SIG-M5 treated with dmso at 0.1 percent for 504 hours (cell line): ENCODE results near the gene ITIH4.
"Not testable (repeated sequence)": the region's sequence is repeated elsewhere in the genome, so short reads cannot be mapped to it uniquely, and the experiment has no call there.

ENCODE experiments used
- DNase-seq: peaks from one replicate; lab custom pipeline; 2025; ENCODE audit not compliant: unreplicated experiment; lab: John Stamatoyannopoulos, UW

The ITIH4 gene

DNA sequence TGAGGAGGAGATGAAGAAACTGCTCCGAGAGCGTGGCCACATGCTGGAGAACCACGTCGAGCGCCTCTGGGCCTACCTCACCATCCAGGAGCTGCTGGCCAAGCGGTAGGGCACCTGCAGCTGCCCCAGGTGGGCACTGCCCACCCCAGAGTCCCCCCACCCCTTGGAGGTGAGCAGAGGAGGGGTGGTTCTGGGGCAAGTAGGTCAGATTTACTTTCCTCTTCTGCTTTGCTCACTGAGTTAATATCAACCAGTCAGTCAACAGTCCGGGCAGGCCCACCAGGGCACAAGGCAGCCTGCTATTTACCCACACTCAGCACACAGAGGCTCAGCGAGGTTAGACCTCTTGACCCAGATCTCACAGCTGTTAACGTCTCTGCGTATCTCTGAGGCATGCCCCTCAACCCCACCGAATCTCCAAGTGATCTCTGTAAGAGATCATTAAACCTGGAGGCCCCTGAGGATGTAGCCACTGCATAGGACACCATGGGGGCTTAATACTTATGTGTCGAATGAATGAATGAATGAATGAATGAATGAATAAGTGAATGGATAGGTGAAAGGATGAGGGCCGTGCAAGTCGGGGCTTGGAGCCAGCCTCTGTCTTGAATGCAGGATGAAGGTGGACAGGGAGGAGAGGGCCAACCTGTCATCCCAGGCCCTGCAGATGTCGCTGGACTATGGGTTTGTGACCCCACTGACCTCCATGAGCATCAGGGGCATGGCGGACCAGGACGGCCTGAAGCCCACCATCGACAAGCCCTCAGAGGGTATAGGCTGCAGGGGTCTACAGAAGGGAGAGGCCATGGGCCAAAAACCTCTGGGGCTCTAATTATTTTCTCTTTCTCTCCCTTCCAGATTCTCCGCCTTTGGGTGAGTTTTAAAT is 43.9 kb downstream of the ITIH4 start:
- DNase-seq: no peak

DNA sequence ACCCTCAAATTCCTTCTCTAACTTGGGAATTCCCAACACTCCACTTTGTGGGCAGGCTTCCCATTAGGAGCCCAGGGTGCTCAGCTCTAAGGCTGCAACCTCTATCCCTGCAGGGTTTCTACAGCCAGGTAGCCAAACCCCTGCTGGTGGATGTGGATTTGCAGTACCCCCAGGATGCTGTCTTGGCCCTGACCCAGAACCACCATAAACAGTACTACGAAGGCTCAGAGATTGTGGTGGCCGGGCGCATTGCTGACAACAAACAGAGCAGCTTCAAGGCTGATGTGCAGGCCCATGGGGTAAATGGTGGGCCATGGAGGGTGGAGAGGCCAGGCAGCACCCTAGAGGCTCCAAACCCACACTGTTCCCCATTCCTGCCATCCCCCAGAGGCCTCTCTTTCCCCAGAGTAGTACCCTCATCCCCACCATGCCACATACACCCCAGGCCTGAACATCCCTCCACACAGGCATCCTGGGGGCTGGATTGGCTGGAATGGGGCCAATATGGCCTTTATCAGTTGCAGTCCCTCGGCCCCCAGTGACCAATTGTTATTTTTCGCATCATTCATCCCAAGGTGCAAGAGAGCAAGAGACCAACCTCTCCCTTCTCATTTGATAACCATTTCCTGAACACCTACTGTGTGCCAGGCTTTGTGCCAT is 45.4 kb downstream of the ITIH4 start:
- no peak for DNase-seq

DNA sequence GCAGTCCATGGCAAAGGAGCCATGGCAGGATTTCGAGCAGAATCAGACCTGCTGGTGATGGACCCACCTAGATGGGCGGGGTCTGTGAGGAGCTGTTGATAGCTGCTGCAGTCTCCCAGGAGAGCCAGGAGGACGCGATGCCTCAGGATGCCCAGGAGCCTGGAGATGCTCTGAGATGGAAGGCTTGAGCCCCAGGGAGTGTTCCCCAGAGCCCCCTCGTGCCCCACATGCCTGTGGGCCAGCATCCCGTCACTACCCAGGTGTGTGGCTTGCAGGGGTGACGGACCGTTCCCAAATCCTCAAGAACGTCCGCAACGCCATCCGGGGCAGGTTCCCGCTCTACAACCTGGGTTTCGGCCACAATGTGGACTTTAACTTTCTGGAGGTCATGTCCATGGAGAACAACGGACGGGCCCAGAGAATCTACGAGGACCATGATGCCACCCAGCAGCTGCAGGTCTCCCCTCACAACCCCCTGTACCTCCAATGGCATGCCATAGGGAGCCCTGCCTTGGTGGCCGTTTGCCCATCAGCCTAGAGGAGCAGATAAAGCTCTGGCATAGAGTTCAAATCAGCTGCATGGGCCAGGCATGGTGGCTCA is 46.4 kb downstream of the ITIH4 start:
- no peak for DNase-seq

DNA sequence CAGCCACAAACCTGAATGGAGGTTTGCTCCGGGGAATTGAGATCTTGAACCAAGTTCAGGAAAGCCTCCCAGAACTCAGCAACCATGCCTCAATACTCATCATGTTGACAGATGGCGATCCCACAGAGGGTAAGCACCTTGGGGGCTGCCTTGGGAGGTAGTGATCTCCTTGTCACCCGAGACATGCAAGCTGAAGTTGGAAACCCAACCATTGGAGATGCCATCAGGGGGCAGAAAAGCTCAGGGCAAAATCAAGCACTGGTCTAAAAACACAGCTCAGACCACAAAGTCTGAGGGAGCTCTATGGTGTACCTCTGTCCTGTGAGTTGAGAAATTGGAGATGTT is 47.3 kb downstream of the ITIH4 start:
- DNase-seq: no peak

DNA sequence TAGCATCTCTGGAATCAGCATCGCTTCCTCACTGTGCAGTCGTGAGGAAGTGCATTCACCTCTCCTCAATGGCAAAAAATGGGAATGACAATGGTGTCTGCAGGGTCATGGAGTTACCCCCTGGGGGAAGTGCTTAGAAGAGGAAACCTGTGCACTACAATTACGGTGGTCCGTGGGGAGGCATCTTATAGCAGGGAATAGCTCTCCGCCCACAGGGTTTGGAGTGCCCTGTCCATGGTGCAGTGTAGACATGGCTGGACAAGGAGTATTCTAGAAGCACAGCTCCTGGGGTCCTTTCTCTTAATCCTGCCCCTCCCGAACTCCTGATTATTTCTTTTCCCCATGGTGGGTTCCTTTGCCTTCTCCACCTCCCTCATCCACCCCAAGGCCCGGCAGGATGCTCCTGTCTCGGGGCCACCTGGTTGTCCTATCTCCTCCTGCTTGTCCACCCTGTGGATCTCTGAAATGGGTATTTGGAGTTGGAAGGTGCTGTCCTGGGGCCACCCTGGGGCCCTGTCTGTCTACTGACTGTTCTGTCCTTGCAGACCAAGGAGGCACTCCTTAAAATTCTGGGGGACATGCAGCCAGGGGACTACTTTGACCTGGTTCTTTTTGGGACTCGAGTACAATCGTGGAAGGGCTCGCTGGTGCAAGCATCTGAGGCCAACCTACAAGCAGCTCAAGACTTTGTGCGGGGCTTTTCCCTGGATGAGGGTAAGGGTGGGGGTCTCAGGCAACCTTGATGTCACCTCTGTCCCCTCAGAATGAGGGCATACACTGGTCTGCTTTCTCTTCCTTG is 47.9 kb downstream of the ITIH4 start:
- DNase-seq: no peak

DNA sequence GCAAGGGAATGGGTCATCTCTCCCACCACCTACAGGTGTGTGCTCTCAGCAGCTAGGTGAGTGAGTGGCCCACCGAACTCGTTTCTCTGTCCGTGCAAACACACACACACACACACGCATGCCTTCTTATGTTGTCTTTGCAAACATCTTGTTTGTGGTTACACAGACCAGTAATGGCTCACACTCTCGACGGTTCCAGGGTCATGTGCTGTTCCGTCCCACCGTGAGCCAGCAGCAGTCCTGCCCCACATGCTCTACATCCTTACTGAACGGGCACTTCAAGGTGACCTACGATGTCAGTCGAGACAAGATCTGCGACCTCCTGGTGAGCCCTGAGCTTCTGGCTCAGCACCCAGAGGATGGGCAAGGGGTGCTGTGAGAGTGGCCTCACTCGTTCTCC is 48.7 kb downstream of the ITIH4 start:
- no peak for DNase-seq

DNA sequence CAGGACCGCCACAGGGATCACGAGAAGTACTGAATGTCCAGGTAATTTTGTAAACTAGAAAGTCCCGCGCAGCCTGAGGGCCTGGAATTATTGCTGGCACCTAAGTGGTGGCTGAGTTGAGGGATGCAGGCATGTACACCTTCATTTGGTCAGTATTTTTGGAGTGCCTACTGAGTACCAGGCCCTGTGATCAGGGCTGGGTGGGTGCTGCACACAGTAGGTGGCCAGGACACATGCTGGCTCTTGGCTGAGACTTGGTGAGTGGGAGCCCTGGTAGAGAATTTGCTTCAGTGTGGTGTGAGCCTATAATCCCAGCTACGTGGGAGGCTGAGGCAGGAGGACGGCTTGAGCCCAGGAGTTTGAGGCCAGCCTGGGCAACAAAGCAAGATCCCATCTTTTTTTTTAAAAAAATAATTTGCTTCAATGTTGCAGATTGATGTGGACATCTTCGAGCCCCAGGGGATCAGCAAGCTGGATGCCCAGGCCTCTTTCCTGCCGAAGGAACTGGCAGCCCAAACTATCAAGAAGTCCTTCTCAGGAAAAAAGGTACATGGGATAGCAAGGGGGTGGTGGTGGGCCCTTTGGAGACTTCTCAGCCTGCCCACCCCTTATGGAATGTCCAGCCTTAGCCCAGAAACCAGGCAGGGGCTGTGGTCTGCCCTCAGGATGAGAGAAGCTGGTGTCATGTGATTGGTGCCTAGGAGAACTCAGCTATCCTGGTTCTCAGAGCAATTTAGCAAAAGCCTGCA is 50.5 kb downstream of the ITIH4 start:
- no peak for DNase-seq

DNA sequence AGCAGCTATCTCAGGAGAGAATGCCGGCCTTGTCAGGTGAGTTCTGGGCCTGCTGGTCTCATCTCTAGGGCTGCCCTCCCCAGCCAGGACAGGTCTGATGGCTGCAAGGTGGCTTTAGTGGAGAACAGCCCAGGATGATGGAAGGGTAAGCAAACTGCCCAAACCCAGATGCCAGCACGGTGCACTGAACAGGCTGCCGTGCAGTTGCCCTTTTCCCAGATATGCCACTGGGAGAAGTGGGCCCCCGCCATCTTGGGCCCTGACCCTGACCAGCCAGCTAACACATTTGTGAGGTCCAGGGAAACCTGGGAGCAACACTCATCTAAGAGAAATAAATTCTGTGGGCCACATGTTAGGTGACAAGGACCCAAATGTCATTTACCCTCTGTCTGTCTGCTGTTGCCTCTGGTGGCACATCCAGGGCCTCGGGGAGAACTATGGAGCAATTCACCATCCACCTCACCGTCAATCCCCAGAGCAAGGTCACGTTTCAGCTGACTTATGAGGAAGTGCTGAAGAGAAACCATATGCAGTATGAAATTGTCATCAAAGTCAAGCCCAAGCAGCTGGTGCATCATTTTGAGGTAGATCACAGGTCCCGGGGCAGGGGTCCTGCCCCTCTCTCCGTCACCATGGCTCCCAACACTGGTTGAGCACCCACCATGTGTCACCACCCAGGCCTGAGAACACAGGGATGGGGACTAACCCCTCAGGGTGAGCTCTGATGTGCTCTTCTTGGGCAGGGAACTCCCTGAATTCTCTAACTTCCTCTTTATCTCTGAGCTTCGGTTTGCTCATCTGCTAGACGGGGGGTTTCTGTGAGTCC is 51.2 kb downstream of the ITIH4 start:
- DNase-seq: peak; percentile 85

DNA sequence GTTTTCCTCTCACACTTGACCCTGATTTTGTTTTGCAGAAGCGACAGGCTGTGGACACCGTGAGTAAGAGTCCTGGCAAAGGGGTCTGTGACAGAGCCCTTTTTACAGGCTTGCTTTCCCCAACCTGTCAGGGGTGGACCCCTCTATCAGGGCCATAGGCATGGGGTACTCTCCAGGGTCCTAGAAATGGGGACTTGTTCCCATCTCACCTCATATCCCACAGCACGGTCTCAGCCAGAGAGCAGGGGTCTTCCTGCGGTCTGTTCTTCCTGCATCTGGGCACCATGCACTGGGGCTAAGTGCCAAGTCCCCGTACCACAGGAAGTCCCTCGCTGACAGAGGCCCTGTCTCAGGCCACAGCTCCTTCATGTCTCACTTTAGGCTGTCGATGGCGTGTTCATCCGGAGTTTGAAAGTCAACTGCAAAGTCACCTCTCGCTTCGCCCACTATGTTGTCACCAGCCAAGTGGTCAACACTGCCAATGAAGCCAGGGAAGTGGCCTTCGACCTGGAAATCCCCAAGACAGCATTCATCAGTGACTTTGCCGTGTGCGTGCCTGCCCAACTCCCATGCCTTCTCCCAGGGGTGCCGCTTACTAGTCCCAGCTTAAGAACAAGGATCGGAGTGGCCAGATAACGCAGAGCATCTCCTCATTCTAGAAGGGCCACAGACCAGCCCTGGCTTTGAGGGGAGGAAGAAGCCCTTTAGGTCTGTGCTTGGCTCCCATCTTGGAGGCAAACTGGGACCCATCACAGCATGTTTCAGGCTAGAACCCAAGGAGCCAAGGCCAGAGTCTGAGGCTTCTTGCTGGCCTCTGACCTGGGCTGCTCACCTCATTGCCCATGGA is 52.3 kb downstream of the ITIH4 start:
- DNase-seq: no peak

DNA sequence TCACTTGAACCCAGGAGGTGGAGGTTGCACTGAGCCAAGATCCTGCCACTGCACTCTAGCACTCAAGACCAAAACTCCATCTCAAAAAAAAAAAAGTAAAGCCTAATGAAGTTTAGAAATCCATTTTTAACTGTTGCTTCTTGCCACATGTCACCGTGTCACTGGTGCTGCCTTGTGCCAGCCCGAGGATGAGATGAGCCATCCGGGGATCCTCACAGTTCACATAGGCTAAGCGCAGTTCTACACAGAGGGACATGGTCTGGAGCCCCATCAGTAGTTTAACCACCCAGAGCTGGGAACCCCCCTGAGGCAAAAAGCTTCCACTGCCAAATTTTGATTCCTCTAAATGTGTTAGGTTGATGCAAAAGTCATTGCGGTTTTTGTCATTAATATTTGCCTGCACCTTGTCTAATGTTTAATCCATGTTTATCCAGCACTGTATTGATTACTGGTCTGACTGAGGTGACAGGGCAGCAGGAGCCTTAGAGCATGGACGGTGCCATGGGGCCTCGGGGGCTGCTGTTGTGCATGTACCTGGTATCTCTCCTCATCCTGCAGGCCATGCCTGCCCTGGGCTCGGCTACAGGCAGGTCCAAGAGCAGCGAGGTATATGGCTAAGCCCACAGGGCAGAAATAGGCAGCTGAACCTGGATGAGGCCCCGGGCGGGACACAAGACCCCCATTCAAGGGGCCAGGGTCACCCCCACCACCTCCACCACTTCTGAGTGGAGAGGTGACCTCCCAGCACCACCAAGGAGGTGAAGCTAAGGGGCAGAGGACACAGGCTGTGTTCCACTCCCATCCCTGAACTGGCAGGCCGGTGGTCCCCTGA is 53.1 kb downstream of the ITIH4 start, which contains the start of gene ITIH1:
ITIH1 (plus strand) TSS at position 473 of the 832 bp plus-strand sequence; CDS start at position 490, 17 bp downstream.
- DNase-seq: no peak

DNA sequence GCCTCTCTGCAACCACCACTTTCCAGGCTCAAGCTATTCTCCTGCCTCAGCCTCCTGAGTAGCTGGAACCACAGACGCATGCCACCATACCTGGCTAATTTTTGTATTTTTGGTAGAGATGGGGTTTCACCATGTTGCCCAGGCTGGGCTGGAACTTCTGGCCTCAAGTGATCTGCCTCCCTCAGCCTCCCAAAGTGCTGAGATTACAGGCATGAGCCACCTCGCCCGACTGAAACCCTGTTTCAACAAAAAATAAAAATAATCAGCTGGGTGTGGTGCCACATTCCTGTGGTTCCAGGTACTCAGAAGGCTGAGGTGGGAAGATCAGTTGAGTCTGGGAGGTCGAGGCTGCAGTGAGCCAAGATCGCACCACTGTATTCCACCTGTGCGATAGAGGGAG is 54.0 kb downstream of the ITIH4 start:
- DNase-seq: not testable (repeated sequence)

DNA sequence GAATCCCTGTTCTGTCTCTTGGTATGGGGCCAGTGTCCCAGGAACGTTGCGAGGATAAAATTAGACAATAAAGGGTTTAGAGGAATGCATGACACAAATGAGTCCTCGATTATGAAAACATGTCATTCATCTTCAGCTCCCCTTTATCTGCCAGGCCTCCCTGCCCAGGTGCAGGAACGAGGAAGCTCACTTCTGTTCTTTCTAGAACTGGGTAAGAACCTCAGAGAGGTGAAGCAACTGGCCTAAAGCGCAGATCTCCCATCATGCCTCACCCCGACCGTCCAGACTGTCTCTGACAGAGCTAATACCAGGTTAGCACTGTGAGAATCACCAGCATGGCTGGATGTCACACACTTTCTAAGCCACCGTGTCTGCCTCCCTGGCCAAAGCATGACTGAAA is 54.6 kb downstream of the ITIH4 start:
- no peak for DNase-seq

DNA sequence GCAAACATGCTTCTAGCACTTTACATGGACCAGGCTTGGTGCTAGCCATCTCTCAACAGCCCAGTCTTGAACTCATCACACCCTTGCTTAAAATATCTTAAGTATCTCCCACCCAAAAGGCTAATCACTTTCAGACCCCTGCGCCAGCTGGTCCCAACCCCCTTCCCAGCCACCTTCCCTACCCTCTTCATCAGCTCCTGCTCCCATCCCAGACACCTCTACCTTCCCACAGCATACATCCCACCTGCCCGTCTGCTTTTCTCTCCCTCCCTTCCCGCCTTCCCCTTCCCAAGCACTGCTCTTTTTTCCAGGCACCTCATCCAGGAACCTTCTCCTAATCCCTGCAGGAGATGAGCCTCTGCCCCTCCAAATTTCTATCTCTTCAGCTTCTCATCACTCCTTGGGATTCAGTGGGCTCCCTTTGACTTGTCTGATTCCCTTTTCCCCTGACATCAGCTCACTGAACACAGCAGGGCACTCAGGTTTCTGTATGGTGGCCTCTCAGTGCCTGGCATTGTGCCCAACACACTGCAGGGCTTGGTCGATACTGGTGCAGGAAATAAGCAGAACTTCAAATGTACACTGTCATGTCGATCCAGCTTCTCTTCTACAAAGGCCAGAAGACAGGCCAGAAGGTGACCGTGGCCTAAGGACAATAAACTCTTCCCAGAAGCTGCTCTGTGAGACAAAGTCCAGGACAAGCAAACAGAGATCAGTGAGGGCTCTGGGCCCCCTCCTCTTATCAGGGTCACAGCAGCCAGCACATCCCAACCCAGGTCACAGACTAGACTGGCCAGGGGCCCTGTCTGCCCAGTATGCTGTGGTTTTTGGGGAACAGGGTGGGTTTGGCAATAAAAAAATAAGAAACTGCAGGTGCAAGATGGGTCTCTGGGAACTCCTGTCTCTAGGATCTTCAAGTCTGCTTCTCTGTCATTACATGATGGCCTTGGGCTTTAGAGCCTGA is 55.3 kb downstream of the ITIH4 start:
- DNase-seq: no peak

DNA sequence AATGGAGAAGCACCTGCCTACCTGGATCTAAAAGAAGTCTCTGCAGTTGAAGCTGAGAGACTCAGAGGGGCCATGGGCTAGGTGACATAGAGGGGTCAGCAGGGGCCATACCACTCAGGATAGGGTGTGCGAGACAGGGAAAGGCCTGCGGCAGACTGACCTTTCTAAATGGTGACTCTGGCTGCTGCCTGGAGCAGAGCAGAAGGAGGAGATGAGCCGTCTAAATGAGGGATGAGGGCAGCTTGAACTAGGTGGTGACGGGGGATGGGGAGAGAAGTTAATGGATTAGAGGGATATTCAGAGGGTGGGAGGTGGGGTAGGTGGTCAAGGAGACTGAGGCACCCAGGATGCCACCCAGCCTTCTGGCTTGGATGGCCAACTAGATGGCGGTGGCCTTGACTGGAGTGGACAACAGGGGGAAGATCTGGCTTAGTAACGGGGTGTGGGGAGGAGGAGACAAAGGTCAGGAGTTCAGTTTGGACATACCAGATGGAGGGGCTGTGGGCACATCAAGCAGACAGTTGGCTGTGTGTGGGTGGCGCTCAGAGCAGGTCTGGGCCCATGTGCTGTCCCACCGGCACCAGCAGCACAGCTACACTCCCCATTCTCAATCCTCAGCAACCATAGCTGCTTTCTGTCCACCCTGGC is 56.3 kb downstream of the ITIH4 start:
- no peak for DNase-seq

DNA sequence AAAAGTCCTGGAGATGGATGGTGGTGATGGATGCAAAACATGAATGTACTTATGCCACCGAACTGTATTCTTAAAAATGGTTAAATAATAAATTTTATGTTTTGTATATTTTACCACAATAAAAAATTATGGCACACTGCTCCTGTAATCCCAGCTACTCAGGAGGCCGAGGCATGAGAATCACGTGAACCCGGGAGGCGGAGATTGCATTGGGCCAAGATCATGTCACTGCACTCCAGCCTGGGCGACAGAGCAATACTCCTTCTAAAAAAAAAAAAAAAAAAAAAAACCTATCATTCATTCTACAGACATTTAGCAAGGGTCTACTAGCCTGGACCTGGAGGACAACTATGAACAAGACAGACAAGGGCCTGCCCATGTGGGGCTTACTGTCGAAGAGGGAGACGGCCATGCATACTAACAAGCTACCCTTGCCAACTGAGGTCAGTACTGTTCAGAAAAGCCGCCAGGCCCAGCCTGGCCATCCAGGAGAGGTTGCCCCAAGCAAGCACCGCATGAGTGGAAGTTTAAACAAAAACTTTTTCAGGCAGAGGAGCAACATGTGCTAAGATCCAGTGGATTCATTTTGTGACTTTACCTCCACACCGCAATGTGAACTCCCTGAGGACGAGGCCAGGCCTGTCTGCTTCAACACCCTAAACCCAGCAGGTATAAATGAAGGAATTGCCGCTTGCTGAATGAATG is 57.0 kb downstream of the ITIH4 start:
- no peak for DNase-seq

DNA sequence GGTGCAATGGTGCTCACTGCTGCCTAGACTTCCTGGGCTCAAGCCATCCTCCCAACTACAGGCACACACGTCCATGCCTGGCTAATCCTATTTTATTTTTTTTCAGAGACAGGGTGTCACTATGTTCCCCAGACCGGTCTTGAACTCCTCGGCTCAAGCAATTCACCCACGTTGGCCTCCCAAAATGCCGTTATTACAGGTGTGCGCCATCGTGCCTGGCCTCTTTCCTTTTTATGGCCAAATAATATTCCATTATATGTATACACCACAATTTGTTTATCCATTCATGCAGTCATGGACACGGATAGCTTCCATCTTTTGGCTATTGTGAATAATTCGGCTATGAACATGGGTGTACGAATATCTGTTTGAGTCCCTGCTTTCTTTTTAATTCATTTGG is 58.8 kb downstream of the ITIH4 start:
- DNase-seq: no peak
